ENCODE measurements around the gene TSSK2.

The TSSK2 gene

GRCh38 chr22:19086896-19087295 lies 44.2 kb upstream of the TSSK2 start:
- H3K4me3 ChIP-seq (ENCODE audit: low read length) = no peak overlapping the region
- peak; percentile 27 for DNase-seq (ENCODE audit: low read depth)
- TF ChIP-seq, protein P1, sequence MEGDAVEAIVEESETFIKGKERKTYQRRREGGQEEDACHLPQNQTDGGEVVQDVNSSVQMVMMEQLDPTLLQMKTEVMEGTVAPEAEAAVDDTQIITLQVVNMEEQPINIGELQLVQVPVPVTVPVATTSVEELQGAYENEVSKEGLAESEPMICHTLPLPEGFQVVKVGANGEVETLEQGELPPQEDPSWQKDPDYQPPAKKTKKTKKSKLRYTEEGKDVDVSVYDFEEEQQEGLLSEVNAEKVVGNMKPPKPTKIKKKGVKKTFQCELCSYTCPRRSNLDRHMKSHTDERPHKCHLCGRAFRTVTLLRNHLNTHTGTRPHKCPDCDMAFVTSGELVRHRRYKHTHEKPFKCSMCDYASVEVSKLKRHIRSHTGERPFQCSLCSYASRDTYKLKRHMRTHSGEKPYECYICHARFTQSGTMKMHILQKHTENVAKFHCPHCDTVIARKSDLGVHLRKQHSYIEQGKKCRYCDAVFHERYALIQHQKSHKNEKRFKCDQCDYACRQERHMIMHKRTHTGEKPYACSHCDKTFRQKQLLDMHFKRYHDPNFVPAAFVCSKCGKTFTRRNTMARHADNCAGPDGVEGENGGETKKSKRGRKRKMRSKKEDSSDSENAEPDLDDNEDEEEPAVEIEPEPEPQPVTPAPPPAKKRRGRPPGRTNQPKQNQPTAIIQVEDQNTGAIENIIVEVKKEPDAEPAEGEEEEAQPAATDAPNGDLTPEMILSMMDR (IDR thresholded peaks at IDR 0.05; ENCODE audit: insufficient read depth, low read depth, low read length, missing control alignments) = no peak

- H3K4me3 ChIP-seq (ENCODE audit: low read length) = no peak overlapping the region
- TF ChIP-seq, protein P1 (IDR thresholded peaks at IDR 0.05; ENCODE audit: insufficient read depth, low read depth, low read length, missing control alignments) = no peak
These were observed 42.1 kb upstream of the TSSK2 start for GRCh38 chr22:19088866-19089595.

GRCh38 chr22:19090183-19090582 lies 40.9 kb upstream of the TSSK2 start:
- no peak for DNase-seq (ENCODE audit: low read depth)
- TF ChIP-seq, protein P1 (IDR thresholded peaks at IDR 0.05; ENCODE audit: insufficient read depth, low read depth, low read length, missing control alignments) = no peak
- no peak overlapping the region for H3K4me3 ChIP-seq (ENCODE audit: low read length)

More at GRCh38 chr22:19088866-19089595, 42.1 kb upstream of the TSSK2 start:
- DNase-seq (ENCODE audit: low read depth) = no peak

- no peak for DNase-seq (ENCODE audit: low read depth)
- TF ChIP-seq, protein P1 (IDR thresholded peaks at IDR 0.05; ENCODE audit: insufficient read depth, low read depth, low read length, missing control alignments) = no peak
- no peak overlapping the region for H3K4me3 ChIP-seq (ENCODE audit: low read length)
These were observed 40.5 kb upstream of the TSSK2 start for GRCh38 chr22:19090586-19091127.

- DNase-seq (ENCODE audit: low read depth) = no peak
- TF ChIP-seq, protein P1 (IDR thresholded peaks at IDR 0.05; ENCODE audit: insufficient read depth, low read depth, low read length, missing control alignments) = no peak
- no peak overlapping the region for H3K4me3 ChIP-seq (ENCODE audit: low read length)
These were observed 38.4 kb upstream of the TSSK2 start for GRCh38 chr22:19092725-19093124.

GRCh38 chr22:19094393-19094997 lies 36.6 kb upstream of the TSSK2 start:
- no peak overlapping the region for H3K4me3 ChIP-seq (ENCODE audit: low read length)
- TF ChIP-seq, protein P1 (IDR thresholded peaks at IDR 0.05; ENCODE audit: insufficient read depth, low read depth, low read length, missing control alignments) = no peak
- no peak for DNase-seq (ENCODE audit: low read depth)
